Thoracic aorta (tissue), 2 donors: ENCODE results near the gene SKAP1. TPM values are rescaled to one million over a fixed set of nuclear protein-coding genes. Genes with fewer than 3 reads are reported as not detected.
"Not testable (repeated sequence)": the region's sequence is repeated elsewhere in the genome, so short reads cannot be mapped to it uniquely, and the experiment has no call there.

ENCODE experiments used
- ATAC-seq: fragments of 150-250 bp; one replicate; pipeline ENCODE4 v1.8.0; 2017; ENCODE audit warnings: low read depth; ENCODE audit not compliant: insufficient number of reproducible peaks, low FRiP score
- DNase-seq: peaks from one replicate; pipeline ENCODE4 v3.0.0-alpha.2; 2020; ENCODE audit warnings: low spot score
- H3K27ac ChIP-seq, 2 donors: fragments of 200-600 bp; sonication (generic); 1 replicate in 1 of 2; 2 replicates in 1 of 2; pipeline ENCODE4 v1.5.1; 2016; ENCODE audit warnings: mild to moderate bottlenecking in 2 of 2, moderate library complexity in 2 of 2
- H3K27me3 ChIP-seq: fragments of 200-600 bp; sonication (generic); replicated peaks from 2 replicates; pipeline ENCODE4 v1.6.0; 2016; ENCODE audit warnings: mild to moderate bottlenecking; ENCODE audit not compliant: insufficient read depth
- H3K36me3 ChIP-seq: fragments of 200-600 bp; sonication (generic); one replicate; pipeline ENCODE4 v1.5.1; 2016
- H3K4me1 ChIP-seq, 2 donors: fragments of 200-600 bp; sonication (generic); 1 replicate in 1 of 2; 2 replicates in 1 of 2; pipeline versions ENCODE4 v1.5.1 to v1.6.0; 2016; ENCODE audit warnings: low read depth in 2 of 2, mild to moderate bottlenecking in 1 of 2; ENCODE audit not compliant: control insufficient read depth in 1 of 2
- H3K4me3 ChIP-seq: fragments of 200-600 bp; sonication (generic); 2 replicates; pipeline ENCODE4 v1.5.1; 2016; ENCODE audit warnings: mild to moderate bottlenecking
- H3K9me3 ChIP-seq: fragments of 200-600 bp; sonication (generic); 2 replicates; pipeline ENCODE4 v1.5.1; 2016
- CTCF ChIP-seq: fragments of 200-600 bp; sonication (generic); IDR thresholded peaks from one replicate; pipeline ENCODE4 v1.5.1; 2019; ENCODE audit warnings: antibody characterized with exemption
- total RNA-seq, 2 donors: library from RNA; depleted of rRNA; stranded (reverse); fragments of >200 nt; gene quantifications; one replicate each; pipeline versions ENCODE4 v1.1.0 to v1.2.3, GENCODE V29; 2016

The SKAP1 gene
- total RNA-seq, 2 donors from 2014 or later: 2.6 TPM; not detected in 1

GRCh38 chr17:48246612-48247011 is 183.4 kb downstream of the SKAP1 start:
- no peak for TF ChIP-seq CTCF
- H3K27me3 ChIP-seq: no peaks in the 10 kb centered on the region
- no peak overlapping the region for H3K27ac ChIP-seq
- H3K9me3 ChIP-seq: no peaks in the 10 kb centered on the region
- no peaks in the 10 kb centered on the region for H3K36me3 ChIP-seq
- DNase-seq (no peak), ATAC-seq (no peak)
- H3K4me3 ChIP-seq: no peak overlapping the region
- H3K4me1 ChIP-seq: peaks cover 0 to 4% of the 10 kb centered on the region in 2 donors

- not testable (repeated sequence) for H3K27me3 ChIP-seq, DNase-seq, H3K36me3 ChIP-seq, H3K9me3 ChIP-seq, H3K4me3 ChIP-seq, H3K27ac ChIP-seq, ATAC-seq
- H3K4me1 ChIP-seq: peaks cover 8 to 14% of the 10 kb centered on the region in 2 donors
Measured at GRCh38 chr17:48245465-48246033, 184.5 kb downstream of the SKAP1 start.

GRCh38 chr17:48244814-48245213 is 185.2 kb downstream of the SKAP1 start:
- ATAC-seq (no peak), DNase-seq (no peak)
- no peak overlapping the region for H3K27ac ChIP-seq
- peaks cover 8 to 22% of the 10 kb centered on the region in 2 donors for H3K4me1 ChIP-seq
- TF ChIP-seq CTCF: no peak
- no peak overlapping the region for H3K4me3 ChIP-seq
- H3K36me3 ChIP-seq: no peaks in the 10 kb centered on the region
- no peaks in the 10 kb centered on the region for H3K27me3 ChIP-seq
- no peaks in the 10 kb centered on the region for H3K9me3 ChIP-seq

- TF ChIP-seq CTCF: no peak
- H3K9me3 ChIP-seq: no peaks in the 10 kb centered on the region
- ATAC-seq (no peak), DNase-seq (no peak)
- H3K27me3 ChIP-seq: no peaks in the 10 kb centered on the region
- no peak overlapping the region for H3K27ac ChIP-seq
- H3K4me3 ChIP-seq: no peak overlapping the region
- H3K36me3 ChIP-seq: no peaks in the 10 kb centered on the region
- peaks cover 8 to 23% of the 10 kb centered on the region in 2 donors for H3K4me1 ChIP-seq
Measured at GRCh38 chr17:48244121-48244711, 185.8 kb downstream of the SKAP1 start.

- TF ChIP-seq CTCF: no peak
- Histone ChIP-seq H3K27ac (no peak overlapping the region), H3K36me3 (no peaks in the 10 kb centered on the region), H3K27me3 (no peaks in the 10 kb centered on the region), H3K9me3 (no peaks in the 10 kb centered on the region), H3K4me1 (peaks cover 8 to 23% of the 10 kb centered on the region in 2 donors), H3K4me3 (no peak overlapping the region)
- no peak for DNase-seq
- ATAC-seq: no peak
Measured at GRCh38 chr17:48241770-48242497, 188.1 kb downstream of the SKAP1 start.
